Coronary artery (tissue), 2 donors: ENCODE measurements around the gene TEAD1.

ENCODE experiments used
- DNase-seq: peaks from one replicate; pipeline ENCODE4 v3.0.0-alpha.2; 2017; ENCODE audit warnings: low spot score
- H3K27ac ChIP-seq, 2 donors: fragments of 200-600 bp; sonication (generic); one replicate each; pipeline ENCODE4 v1.5.1; 2016 to 2019
- H3K4me3 ChIP-seq: fragments of 200-600 bp; sonication (generic); 2 replicates; pipeline ENCODE4 v1.5.1; 2016; ENCODE audit warnings: mild to moderate bottlenecking, moderate library complexity
- CTCF ChIP-seq: fragments of 200-600 bp; sonication (generic); IDR thresholded peaks from one replicate; pipeline ENCODE4 v1.5.1; 2019; ENCODE audit warnings: antibody characterized with exemption

TEAD1 gene

GRCh38 chr11:12983336-12983735 lies 309.1 kb downstream of the TEAD1 start:
- no peak for DNase-seq
- TF ChIP-seq CTCF, result no peak
- Histone ChIP-seq H3K4me3 (no peak overlapping the region), H3K27ac (no peak overlapping the region)

- Histone ChIP-seq H3K4me3 (no peak overlapping the region), H3K27ac (no peak overlapping the region)
- no peak for TF ChIP-seq CTCF
- no peak for DNase-seq
Measured at GRCh38 chr11:12986194-12986898, 312.1 kb downstream of the TEAD1 start.

- DNase-seq, result no peak
- no peak for TF ChIP-seq CTCF
- H3K27ac ChIP-seq, result no peak overlapping the region
- H3K4me3 ChIP-seq, result no peak overlapping the region
Measured at GRCh38 chr11:12989428-12990161, 315.4 kb downstream of the TEAD1 start.

GRCh38 chr11:12990162-12990480 lies 315.9 kb downstream of the TEAD1 start:
- no peak overlapping the region for H3K4me3 ChIP-seq
- no peak for DNase-seq
- no peak for TF ChIP-seq CTCF
- H3K27ac ChIP-seq, result no peak overlapping the region

- no peak for TF ChIP-seq CTCF
- H3K27ac ChIP-seq, result no peak overlapping the region
- no peak for DNase-seq
- no peak overlapping the region for H3K4me3 ChIP-seq
Measured at GRCh38 chr11:12991426-12991825, 317.2 kb downstream of the TEAD1 start.

- TF ChIP-seq CTCF, result no peak
- Histone ChIP-seq H3K27ac (no peak overlapping the region), H3K4me3 (no peak overlapping the region)
- no peak for DNase-seq
Measured at GRCh38 chr11:12993626-12994025, 319.4 kb downstream of the TEAD1 start.
